ENCODE data around the gene CIDEC. TPM values are rescaled to one million over a fixed set of nuclear protein-coding genes. Genes with fewer than 3 reads are reported as not detected.
"Not testable (repeated sequence)": the region's sequence is repeated elsewhere in the genome, so short reads cannot be mapped to it uniquely, and the experiment has no call there.

The CIDEC gene
- total RNA-seq, 1 donor = not detected

DNA sequence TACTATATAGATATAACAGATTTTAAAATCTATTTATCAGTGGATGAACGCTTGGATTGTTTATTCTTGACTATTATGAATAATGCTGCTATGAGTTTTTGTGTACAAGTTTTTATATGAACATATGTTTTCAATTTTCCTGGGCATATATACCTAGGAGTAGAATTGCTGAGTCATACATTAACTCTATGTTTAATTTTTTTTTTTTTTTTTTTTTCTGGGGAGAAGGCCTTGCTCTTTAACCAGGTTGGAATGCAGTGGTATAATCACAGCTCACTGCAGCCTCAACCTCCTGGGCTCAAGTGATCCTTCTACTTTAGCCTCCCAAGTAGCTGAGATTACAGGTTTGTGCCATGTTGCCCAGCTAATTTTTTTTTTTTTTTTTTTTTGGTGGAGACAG is 9.1 kb downstream of the CIDEC start:
- DNase-seq (ENCODE audit: low read depth) = peak; percentile 74
- TF ChIP-seq, protein P1, sequence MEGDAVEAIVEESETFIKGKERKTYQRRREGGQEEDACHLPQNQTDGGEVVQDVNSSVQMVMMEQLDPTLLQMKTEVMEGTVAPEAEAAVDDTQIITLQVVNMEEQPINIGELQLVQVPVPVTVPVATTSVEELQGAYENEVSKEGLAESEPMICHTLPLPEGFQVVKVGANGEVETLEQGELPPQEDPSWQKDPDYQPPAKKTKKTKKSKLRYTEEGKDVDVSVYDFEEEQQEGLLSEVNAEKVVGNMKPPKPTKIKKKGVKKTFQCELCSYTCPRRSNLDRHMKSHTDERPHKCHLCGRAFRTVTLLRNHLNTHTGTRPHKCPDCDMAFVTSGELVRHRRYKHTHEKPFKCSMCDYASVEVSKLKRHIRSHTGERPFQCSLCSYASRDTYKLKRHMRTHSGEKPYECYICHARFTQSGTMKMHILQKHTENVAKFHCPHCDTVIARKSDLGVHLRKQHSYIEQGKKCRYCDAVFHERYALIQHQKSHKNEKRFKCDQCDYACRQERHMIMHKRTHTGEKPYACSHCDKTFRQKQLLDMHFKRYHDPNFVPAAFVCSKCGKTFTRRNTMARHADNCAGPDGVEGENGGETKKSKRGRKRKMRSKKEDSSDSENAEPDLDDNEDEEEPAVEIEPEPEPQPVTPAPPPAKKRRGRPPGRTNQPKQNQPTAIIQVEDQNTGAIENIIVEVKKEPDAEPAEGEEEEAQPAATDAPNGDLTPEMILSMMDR (IDR thresholded peaks at IDR 0.05; ENCODE audit: insufficient read depth, low read length) = no peak
- no peak overlapping the region for H3K4me3 ChIP-seq (ENCODE audit: low read depth, low read length)

DNA sequence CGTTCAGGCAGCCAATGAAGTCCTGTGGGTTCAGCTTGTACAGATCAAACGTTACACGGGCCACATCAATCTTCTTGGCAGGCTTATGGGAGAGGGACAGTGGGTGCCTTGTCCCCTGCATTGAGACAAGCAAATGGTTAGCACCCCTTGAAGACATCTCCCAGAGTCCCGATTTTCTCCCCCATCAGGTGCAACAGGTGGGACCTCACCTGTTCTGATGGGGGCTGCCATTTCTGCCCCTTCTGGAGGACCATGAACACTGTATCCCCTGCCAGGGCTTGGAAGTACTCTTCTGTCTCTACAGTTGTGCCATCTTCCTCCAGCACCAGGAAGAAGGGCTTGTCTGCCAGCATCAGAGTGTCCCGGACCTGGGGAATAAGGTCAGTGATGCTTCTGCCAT is 10.1 kb downstream of the CIDEC start:
- TF ChIP-seq, protein P1 (IDR thresholded peaks at IDR 0.05; ENCODE audit: insufficient read depth, low read length) = no peak
- DNase-seq (ENCODE audit: low read depth) = no peak
- no peak overlapping the region for H3K4me3 ChIP-seq (ENCODE audit: low read depth, low read length)

DNA sequence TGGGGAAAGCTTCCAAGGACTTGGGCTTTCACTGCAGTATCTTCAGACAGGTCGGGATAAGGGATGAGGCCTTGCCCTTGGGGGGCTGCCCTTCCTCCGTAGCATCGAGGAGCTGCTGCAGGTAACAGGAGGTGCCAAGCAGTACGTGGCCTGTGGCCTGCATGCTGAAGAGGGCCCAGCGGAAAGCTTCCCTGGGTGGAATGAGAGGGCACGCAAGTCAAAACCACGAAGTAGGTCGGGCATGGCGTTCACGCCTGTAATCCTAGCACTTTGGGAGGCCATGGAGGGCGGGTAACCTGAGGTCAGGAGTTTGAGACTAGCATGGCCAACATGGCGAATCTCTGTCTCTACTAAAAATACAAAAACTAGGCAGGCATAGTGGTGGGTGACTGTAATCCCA is 12.9 kb downstream of the CIDEC start:
- no peak for DNase-seq (ENCODE audit: low read depth)
- no peak overlapping the region for H3K4me3 ChIP-seq (ENCODE audit: low read depth, low read length)
- TF ChIP-seq, protein P1 (IDR thresholded peaks at IDR 0.05; ENCODE audit: insufficient read depth, low read length) = no peak

DNA sequence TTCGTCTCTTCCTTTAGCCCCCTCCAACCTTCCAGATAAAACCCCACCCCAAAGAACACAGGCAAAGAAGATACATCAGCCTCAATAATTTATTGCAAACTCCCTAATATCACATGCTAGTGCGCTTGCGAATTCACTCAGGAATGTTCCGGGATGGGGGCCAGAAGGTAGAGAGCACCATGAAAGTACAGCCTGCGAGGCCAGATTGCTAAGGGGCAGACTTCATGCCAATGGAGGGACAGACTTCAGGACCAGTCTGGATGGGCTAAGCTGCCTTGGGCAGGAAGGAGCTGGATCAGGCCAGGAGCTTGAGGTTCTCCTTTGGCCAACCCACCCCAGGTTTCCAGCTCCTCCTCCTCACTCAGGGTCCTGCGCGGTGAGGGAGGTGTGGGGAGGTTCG is 13.4 kb downstream of the CIDEC start:
- TF ChIP-seq, protein P1 (IDR thresholded peaks at IDR 0.05; ENCODE audit: insufficient read depth, low read length) = no peak
- peak; percentile 59 for DNase-seq (ENCODE audit: low read depth)
- no peak overlapping the region for H3K4me3 ChIP-seq (ENCODE audit: low read depth, low read length)

DNA sequence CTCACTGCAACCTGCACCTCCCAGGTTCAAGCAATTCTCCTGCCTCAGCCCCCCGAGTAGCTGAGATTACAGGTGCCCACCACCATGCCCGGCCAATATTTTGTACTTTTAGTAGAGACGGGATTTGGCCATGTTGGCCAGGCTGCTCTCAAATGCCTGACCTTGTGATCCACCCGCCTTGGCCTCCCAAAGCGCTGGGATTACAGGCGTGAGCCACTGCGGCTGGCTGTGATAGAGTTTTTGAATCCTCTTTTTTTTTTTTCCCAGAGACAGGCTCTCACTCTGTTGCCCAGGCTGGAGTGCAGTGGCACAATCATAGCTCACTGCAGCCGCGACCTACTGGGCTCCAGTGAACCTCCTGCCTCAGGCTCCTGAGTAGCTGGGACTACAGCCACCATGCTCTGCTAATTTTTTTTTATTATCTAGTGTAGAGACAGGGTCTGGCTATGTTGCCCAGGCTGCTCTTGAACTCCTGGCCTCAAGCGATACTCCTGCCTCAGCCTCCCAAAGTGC is 14.9 kb downstream of the CIDEC start:
- H3K4me3 ChIP-seq (ENCODE audit: low read depth, low read length); DNase-seq (ENCODE audit: low read depth): not testable (repeated sequence)

DNA sequence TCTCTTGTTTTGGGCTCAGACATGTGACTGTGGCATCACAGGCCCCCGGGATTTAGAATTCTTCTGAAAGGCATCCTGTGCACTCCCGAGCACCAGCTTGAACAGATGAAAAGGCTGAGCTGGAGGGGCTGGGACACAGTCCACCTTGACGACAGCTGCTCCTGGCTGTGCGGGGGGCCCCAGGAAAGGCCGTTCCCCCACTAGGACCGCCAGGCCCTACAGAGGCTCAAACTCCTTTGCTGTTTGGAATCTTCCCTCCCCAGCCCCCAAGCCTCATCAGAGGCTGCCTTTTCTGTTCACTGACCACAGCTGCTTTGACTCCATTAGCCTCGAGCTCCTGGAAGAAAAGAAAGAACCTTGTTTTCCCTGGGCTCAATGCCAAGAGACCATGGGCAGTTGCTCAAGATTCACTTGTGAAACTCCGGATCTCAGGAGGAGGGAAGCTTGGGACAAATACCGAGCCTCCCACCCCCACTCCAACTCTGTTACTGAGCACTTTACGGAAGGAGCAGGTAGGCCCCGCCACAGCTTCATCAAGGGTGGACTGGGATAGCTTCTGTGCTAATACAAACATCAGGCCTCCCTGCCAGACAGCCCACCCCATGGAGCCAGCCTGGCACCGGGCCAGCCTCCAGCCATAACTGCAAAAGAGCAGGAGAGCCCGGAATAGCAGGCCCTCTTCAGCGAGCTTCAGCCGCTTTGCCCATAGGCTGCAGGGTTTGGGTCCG is 15.7 kb downstream of the CIDEC start:
- TF ChIP-seq, protein P1 (IDR thresholded peaks at IDR 0.05; ENCODE audit: insufficient read depth, low read length) = no peak
- H3K4me3 ChIP-seq (ENCODE audit: low read depth, low read length) = no peak overlapping the region
- DNase-seq (ENCODE audit: low read depth) = peak; percentile 94

DNA sequence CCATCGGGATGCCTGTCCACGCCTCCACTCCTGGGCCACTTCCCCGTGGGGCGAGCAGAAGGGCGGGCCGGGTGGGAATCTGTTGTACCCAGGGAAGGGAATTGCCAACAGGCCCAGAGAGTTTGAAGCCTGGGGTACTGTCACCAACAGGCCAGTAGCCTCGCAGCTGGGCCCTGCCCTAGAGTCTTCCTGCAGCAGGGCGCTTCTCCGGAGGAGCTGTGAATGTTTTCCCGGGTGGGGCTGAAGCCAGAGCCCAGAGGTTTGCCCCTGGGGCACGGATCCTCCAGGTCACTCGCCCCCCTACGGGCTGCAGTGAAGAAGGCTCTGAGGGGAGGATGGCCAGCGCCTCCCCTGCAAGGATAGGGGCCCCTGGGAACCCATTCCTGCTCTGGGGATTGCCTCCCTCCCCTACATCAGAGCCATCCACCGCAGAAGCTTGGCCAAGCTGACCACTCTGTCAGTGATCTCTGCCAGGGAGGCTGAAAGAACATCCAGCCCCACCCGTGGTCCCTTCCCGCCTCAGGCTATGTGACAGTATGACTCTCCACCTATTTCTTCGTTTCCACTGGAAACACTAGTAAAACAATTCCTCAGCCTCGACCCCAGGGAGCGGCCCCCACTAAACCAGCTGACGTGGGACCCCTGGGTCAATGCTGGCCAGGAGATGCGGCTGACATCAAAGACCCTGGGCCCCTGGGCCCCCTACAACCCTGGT is 16.8 kb downstream of the CIDEC start:
- no peak for DNase-seq (ENCODE audit: low read depth)
- TF ChIP-seq, protein P1 (IDR thresholded peaks at IDR 0.05; ENCODE audit: insufficient read depth, low read length) = no peak
- no peak overlapping the region for H3K4me3 ChIP-seq (ENCODE audit: low read depth, low read length)
